Breast epithelium (tissue), 4 donors: ENCODE results near the gene MYBPC3. TPM values are rescaled to one million over a fixed set of nuclear protein-coding genes. Genes with fewer than 3 reads are reported as not detected.

Experiments
- DNase-seq, 2 donors: peaks; one replicate each; pipeline ENCODE4 v3.0.0-alpha.2; 2019; ENCODE audit warnings: low spot score in 2 of 2
- H3K27ac ChIP-seq, 2 donors: fragments of 200-600 bp; sonication (generic) in 1 of 2; one replicate each; pipeline ENCODE4 v1.5.1; 2016 to 2019; ENCODE audit warnings: mild to moderate bottlenecking in 1 of 2
- H3K27me3 ChIP-seq, 2 donors: fragments of 200-600 bp; sonication (generic) in 1 of 2; one replicate each; pipeline versions ENCODE4 v1.5.1 to v1.6.0; 2017 to 2019; ENCODE audit warnings: control low read depth in 1 of 2, mild to moderate bottlenecking in 1 of 2
- H3K36me3 ChIP-seq: fragments of 200-600 bp; one replicate; pipeline ENCODE4 v1.5.1; 2019
- H3K4me1 ChIP-seq, 2 donors: fragments of 200-600 bp; sonication (generic); one replicate each; pipeline ENCODE4 v1.5.1; 2016 to 2019; ENCODE audit warnings: control low read depth in 1 of 2
- H3K4me3 ChIP-seq, 3 donors: fragments of 200-600 bp; sonication (generic); 1 replicate in 2 of 3; 2 replicates in 1 of 3; pipeline ENCODE4 v1.5.1; 2016 to 2019; ENCODE audit warnings: mild to moderate bottlenecking in 3 of 3, moderate library complexity in 2 of 3
- H3K9me3 ChIP-seq, 2 donors: fragments of 200-600 bp; sonication (generic) in 1 of 2; one replicate each; pipeline ENCODE4 v1.5.1; 2016 to 2019; ENCODE audit warnings: control low read depth in 1 of 2
- POLR2A ChIP-seq: fragments of 450-650 bp; IDR thresholded peaks from one replicate; pipeline ENCODE4 v1.6.1; 2016; ENCODE audit warnings: antibody characterized with exemption, mild to moderate bottlenecking, moderate library complexity
- POLR2AphosphoS5 ChIP-seq, 3 donors: sonication (generic); formaldehyde crosslinking; IDR thresholded peaks; one replicate each; pipeline ENCODE4 v1.6.1; 2017; ENCODE audit warnings: antibody characterized with exemption in 3 of 3
- intact Hi-C: fragments of 100-400 bp; cut with DNase I; formaldehyde crosslinking; loops from one replicate; pipeline ENCODE4 v1.15.1; 2023; ENCODE audit warnings: low total_unique reads
- total RNA-seq, 3 donors: library from RNA; depleted of rRNA; stranded (reverse); fragments of >200 nt; gene quantifications; one replicate each; pipeline ENCODE4 v1.1.0, GENCODE V29; 2016
- TF ChIP-seq, protein P1 (sequence below), 3 donors: fragments of 450-650 bp; IDR thresholded peaks; one replicate each; pipeline ENCODE4 v1.5.1; 2016 to 2017; ENCODE audit warnings: antibody characterized with exemption in 3 of 3, mild to moderate bottlenecking in 3 of 3, moderate library complexity in 3 of 3

MYBPC3 gene
- total RNA-seq, 3 donors from 2014 or later: under 0.01 TPM; not detected in 1

DNA sequence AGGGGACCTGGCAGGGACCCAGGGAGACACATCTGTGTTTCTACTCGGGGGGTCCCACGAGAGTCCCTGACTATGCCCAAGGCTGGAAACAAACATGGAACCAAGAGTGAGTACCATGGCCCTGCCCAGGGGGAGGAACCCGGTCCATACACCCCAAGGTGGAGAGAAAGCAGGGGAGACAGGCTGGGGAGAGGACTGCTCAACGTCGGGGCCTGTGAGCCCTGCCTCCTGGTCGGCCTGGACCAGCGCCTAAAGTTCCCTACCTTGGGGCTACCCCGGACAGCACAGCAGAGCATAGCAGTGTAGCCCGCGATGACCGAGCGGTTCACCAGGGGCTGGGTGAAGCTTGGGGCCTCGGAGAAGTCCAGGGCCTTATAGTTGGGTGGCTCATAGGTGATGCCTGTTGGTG, 20.2 kb downstream of the MYBPC3 start:
- no peaks in the 10 kb centered on the region for H3K27me3 ChIP-seq
- intact Hi-C loops: no loop called here
- no peaks in the 10 kb centered on the region for H3K9me3 ChIP-seq
- no peaks in the 10 kb centered on the region for H3K4me1 ChIP-seq
- H3K36me3 ChIP-seq: no peaks in the 10 kb centered on the region
- H3K4me3 ChIP-seq: no peak overlapping the region
- TF ChIP-seq POLR2AphosphoS5 (IDR thresholded peaks at IDR 0.05) (no peak), POLR2A (no peak)
- TF ChIP-seq, protein P1, sequence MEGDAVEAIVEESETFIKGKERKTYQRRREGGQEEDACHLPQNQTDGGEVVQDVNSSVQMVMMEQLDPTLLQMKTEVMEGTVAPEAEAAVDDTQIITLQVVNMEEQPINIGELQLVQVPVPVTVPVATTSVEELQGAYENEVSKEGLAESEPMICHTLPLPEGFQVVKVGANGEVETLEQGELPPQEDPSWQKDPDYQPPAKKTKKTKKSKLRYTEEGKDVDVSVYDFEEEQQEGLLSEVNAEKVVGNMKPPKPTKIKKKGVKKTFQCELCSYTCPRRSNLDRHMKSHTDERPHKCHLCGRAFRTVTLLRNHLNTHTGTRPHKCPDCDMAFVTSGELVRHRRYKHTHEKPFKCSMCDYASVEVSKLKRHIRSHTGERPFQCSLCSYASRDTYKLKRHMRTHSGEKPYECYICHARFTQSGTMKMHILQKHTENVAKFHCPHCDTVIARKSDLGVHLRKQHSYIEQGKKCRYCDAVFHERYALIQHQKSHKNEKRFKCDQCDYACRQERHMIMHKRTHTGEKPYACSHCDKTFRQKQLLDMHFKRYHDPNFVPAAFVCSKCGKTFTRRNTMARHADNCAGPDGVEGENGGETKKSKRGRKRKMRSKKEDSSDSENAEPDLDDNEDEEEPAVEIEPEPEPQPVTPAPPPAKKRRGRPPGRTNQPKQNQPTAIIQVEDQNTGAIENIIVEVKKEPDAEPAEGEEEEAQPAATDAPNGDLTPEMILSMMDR (IDR thresholded peaks at IDR 0.05): no peak
- no peak overlapping the region for H3K27ac ChIP-seq
- no peak for DNase-seq

GRCh38 chr11:47331454-47332302, 20.8 kb downstream of the MYBPC3 start:
- no peaks in the 10 kb centered on the region for H3K9me3 ChIP-seq
- TF ChIP-seq POLR2A (no peak), POLR2AphosphoS5 (IDR thresholded peaks at IDR 0.05) (no peak)
- intact Hi-C loops: no loop called here
- no peak overlapping the region for H3K27ac ChIP-seq
- no peak overlapping the region for H3K4me3 ChIP-seq
- DNase-seq: no peak
- no peaks in the 10 kb centered on the region for H3K36me3 ChIP-seq
- no peaks in the 10 kb centered on the region for H3K27me3 ChIP-seq
- H3K4me1 ChIP-seq: no peaks in the 10 kb centered on the region

GRCh38 chr11:47329987-47330931, 22.2 kb downstream of the MYBPC3 start:
- intact Hi-C loops: no loop called here
- Histone ChIP-seq H3K9me3 (no peaks in the 10 kb centered on the region), H3K4me3 (no peak overlapping the region), H3K4me1 (no peaks in the 10 kb centered on the region), H3K27ac (peak overlapping the region; percentile 54 to 66), H3K36me3 (no peaks in the 10 kb centered on the region), H3K27me3 (no peaks in the 10 kb centered on the region)
- TF ChIP-seq, protein P1 (IDR thresholded peaks at IDR 0.05): no peak
- no peak for TF ChIP-seq POLR2A
- TF ChIP-seq POLR2AphosphoS5 (IDR thresholded peaks at IDR 0.05): no peak
- peak in 1 of 2 donors; percentile 46 for DNase-seq

DNA sequence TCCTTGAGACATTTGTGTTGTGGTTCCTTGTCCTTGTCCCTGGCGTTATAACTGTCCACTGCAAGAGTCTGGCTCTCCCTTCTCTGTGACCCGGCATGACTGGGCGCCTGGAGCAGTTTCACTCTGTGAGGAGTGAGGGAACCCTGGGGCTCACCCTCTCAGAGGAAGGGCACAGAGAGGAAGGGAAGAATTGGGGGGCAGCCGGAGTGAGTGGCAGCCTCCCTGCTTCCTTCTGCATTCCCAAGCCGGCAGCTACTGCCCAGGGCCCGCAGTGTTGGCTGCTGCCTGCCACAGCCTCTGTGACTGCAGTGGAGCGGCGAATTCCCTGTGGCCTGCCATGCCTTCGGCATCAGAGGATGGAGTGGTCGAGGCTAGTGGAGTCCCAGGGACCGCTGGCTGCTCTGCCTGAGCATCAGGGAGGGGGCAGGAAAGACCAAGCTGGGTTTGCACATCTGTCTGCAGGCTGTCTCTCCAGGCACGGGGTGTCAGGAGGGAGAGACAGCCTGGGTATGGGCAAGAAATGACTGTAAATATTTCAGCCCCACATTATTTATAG, 23.0 kb downstream of the MYBPC3 start:
- Histone ChIP-seq H3K36me3 (no peaks in the 10 kb centered on the region), H3K9me3 (no peaks in the 10 kb centered on the region), H3K4me3 (no peak overlapping the region), H3K27ac (peak overlapping the region in 1 of 2 donors; percentile 54), H3K4me1 (no peaks in the 10 kb centered on the region), H3K27me3 (no peaks in the 10 kb centered on the region)
- TF ChIP-seq, protein P1 (IDR thresholded peaks at IDR 0.05): no peak
- TF ChIP-seq POLR2AphosphoS5 (IDR thresholded peaks at IDR 0.05): no peak
- no peak for TF ChIP-seq POLR2A
- no peak for DNase-seq
- intact Hi-C loops: no loop called here
